AG04450 (cell line): ENCODE measurements around the gene RCBTB2. TPM values are rescaled to one million over a fixed set of nuclear protein-coding genes. Genes with fewer than 3 reads are reported as not detected.
A peak's percentile ranks its signal among the peaks of the same experiment; 100 is the strongest.

Experiments
- CTCF ChIA-PET: fragments of 300-600, 350-600 bp; formaldehyde crosslinking; extraction: SDS; loops from one replicate; lab custom pipeline; 2022; ENCODE audit warnings: antibody characterized with exemption, inconsistent platforms; lab: Charles Lee
- POLR2A ChIA-PET: fragments of 350-600 bp; formaldehyde crosslinking; extraction: SDS; loops from one replicate; lab custom pipeline; 2021; ENCODE audit warnings: antibody characterized with exemption, inconsistent platforms; lab: Yijun Ruan, JAX
- DNase-seq: peaks from one replicate; pipeline ENCODE4 v3.0.0-alpha.2; 2011; ENCODE audit warnings: low read depth, low spot score
- H3K27ac ChIP-seq: one replicate; pipeline ENCODE4 v1.5.1; 2012; ENCODE audit warnings: low read depth, low read length, control low read depth
- H3K27me3 ChIP-seq: one replicate; pipeline ENCODE4 v1.6.0; 2012; ENCODE audit warnings: low read length; ENCODE audit not compliant: control insufficient read depth, insufficient read depth
- H3K4me3 ChIP-seq: 2 replicates; pipeline ENCODE4 v1.5.1; 2011; ENCODE audit warnings: mild to moderate bottlenecking, low read depth, low read length, control low read depth
- H3K9me3 ChIP-seq: 2 replicates; pipeline ENCODE4 v1.5.1; 2012; ENCODE audit warnings: low read length; ENCODE audit not compliant: control insufficient read depth, insufficient read depth
- polyA plus RNA-seq: library from polyadenylated mRNA; depleted of rRNA; stranded (reverse); fragments of >200 nt; gene quantifications from 2 replicates; pipeline ENCODE4 v1.2.3, GENCODE V29; 2011
- TF ChIP-seq, protein P1 (sequence below): IDR thresholded peaks from 2 replicates; pipeline ENCODE4 v1.5.1; 2011; ENCODE audit warnings: low read depth, low read length, control low read depth, inconsistent platforms

RCBTB2 gene
- polyA plus RNA-seq, 1 experiment: 10.9 TPM

DNA sequence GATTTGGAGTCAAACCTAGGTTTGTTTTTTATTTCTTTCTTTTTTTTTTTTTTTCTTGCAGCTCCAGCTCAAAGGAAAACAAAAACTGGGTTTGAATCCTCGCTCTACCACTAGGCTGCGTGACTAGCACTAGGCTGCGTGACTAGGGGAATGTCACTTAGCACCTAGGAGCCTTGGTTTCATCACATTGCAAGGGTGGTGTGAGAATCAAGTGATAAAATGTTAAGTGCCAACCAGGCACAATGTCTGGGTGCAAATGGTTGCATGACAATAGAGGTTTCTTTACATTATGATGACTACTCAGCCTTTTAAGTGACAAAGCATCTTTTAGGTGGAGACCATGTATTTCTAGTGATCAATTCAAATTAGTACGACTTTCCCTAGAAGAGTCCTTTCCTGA, 27.9 kb downstream of the RCBTB2 start:
- ChIA-PET POLR2A (no interaction called here), CTCF (no interaction called here)
- Histone ChIP-seq H3K9me3 (0 out of 2 replicates have a peak, but pooled peaks cover 3% of the 10 kb centered on the region), H3K4me3 (no peak overlapping the region), H3K27me3 (no peaks in the 10 kb centered on the region), H3K27ac (peak overlapping the region; percentile 47)
- TF ChIP-seq, protein P1, sequence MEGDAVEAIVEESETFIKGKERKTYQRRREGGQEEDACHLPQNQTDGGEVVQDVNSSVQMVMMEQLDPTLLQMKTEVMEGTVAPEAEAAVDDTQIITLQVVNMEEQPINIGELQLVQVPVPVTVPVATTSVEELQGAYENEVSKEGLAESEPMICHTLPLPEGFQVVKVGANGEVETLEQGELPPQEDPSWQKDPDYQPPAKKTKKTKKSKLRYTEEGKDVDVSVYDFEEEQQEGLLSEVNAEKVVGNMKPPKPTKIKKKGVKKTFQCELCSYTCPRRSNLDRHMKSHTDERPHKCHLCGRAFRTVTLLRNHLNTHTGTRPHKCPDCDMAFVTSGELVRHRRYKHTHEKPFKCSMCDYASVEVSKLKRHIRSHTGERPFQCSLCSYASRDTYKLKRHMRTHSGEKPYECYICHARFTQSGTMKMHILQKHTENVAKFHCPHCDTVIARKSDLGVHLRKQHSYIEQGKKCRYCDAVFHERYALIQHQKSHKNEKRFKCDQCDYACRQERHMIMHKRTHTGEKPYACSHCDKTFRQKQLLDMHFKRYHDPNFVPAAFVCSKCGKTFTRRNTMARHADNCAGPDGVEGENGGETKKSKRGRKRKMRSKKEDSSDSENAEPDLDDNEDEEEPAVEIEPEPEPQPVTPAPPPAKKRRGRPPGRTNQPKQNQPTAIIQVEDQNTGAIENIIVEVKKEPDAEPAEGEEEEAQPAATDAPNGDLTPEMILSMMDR: no peak
- DNase-seq: no peak

DNA sequence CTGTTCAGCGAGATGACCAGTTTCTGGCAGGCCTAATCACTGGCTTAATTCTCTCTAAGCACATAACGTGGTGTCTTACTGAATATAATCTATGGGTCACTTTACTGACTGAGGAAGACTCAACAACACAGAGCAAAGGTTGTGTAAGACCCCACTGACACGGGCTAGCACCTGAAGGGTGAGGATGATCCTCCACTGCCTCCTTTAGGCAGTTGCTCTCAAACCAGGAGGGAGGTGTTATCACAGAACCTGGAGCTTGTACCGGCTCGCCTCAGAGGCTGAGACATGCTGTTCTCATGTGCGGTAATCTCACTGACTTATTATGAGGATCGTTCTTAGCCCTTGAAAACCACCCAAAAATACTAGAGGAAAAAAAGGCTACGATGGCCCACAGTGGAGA, 28.3 kb downstream of the RCBTB2 start:
- CTCF ChIA-PET: no interaction called here
- POLR2A ChIA-PET: no interaction called here
- DNase-seq: no peak
- Histone ChIP-seq H3K27ac (no peak overlapping the region), H3K27me3 (no peaks in the 10 kb centered on the region), H3K4me3 (no peak overlapping the region), H3K9me3 (0 out of 2 replicates have a peak, but pooled peaks cover 3% of the 10 kb centered on the region)
- TF ChIP-seq, protein P1: no peak

DNA sequence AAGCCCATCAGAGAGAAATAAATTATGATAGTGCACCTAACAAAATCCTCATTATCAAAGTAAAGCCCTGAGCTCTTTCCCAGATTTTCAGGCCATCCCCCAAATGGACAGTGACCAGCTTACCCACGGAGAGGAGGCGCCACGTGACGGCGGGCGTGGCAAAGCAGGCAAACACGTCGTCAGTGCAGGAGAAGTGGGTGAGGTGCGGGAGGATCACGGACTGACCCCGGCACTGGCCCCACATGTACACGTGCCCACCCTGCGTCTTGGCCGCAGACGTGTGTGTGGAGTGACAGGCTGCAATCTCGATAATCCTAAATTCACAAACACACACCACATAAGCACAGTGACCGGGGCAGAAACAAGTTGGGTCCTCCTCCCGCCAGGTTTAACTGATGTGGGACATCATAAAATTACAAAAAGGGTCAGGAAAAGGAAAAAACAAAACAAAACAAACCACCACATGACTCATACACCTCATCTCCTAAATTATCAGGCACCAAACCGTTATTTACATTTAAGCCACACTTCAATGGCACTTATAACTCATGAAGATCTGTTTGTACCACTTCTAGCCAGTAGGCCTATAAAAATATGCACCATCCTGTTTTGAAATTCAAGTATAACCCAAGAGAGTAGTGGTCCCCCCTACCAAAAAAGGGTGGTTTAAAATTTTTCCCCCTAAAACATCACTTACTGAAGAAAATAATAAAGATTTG, 30.1 kb downstream of the RCBTB2 start:
- Histone ChIP-seq H3K9me3 (0 out of 2 replicates have a peak, but pooled peaks cover 3% of the 10 kb centered on the region), H3K27me3 (no peaks in the 10 kb centered on the region), H3K27ac (no peak overlapping the region), H3K4me3 (no peak overlapping the region)
- ChIA-PET POLR2A (no interaction called here), CTCF (no interaction called here)
- TF ChIP-seq, protein P1: no peak
- DNase-seq: no peak

DNA sequence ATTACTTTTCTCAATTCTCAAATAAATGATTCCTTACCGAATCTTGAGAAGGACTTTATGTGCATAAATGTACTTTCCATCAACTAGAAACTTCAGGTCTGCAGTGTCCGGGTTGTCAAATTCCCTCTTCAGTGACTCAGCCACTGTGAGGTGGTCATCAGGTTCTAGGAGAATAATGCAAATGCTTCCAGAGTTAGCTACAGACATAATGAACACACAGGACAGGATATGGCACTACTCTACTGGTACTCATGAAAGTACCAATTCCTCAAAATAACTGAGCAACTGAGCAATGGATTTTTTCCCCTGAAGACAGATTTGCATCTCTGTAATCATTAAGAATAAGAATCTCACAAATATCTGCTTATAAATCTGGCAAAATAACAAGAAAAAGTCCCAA, 31.2 kb downstream of the RCBTB2 start:
- DNase-seq: no peak
- Histone ChIP-seq H3K4me3 (no peak overlapping the region), H3K27me3 (no peaks in the 10 kb centered on the region), H3K27ac (no peak overlapping the region), H3K9me3 (0 out of 2 replicates have a peak, but pooled peaks cover 3% of the 10 kb centered on the region)
- TF ChIP-seq, protein P1: no peak
- POLR2A ChIA-PET: interaction anchor here (1.6 kb wide), 1 partner anchor 31 kb away, joined by 11 read pairs; the partner anchor contains the start of gene RCBTB2
- CTCF ChIA-PET: no interaction called here

DNA sequence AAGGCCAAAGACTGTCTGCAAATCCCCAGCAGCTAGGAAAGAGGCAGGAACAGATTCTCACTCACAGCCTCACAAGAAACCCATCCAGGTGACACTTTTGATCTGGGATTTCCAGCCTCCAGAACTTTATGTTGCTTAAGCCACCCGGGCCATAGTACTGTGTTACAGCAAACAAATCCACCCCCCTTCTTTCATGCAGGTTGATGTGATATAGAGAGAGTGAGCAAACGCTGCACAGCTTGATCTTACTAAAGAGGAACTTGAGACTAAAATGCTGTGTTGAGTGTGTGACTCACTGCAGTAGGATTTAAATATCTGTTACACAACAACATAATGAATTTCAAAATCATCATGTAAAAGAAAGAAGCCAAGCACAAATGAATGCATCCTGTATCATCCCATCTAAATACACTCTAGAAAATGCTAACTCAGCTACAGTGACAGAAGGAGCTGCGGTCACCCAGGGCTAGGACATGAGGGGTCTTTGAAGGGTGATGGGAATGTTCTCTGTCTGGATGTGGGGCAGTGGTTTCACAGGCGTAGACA, 32.2 kb downstream of the RCBTB2 start:
- Histone ChIP-seq H3K9me3 (0 out of 2 replicates have a peak, but pooled peaks cover 3% of the 10 kb centered on the region), H3K27me3 (no peaks in the 10 kb centered on the region), H3K4me3 (no peak overlapping the region), H3K27ac (peak overlapping the region; percentile 65)
- CTCF ChIA-PET: no interaction called here
- peak; percentile 81 for DNase-seq
- POLR2A ChIA-PET: interaction anchor here (0.6 to 1.6 kb wide), 2 partner anchors 32 to 277 kb away, joined by 6 to 11 read pairs; partner anchors contain the start of gene RCBTB2
- TF ChIP-seq, protein P1: no peak
